LNCAP (cell line): Measurements from ENCODE around the gene DGKB.

ENCODE experiments used
- TF ChIP-seq, protein P1 (sequence below): fragments of 450-650 bp; IDR thresholded peaks from 2 replicates; pipeline ENCODE4 v1.5.1; 2017; ENCODE audit warnings: mild to moderate bottlenecking

Gene DGKB

GRCh38 chr7:14769261-14769660, 133.3 kb downstream of the DGKB start:
- TF ChIP-seq, protein P1, sequence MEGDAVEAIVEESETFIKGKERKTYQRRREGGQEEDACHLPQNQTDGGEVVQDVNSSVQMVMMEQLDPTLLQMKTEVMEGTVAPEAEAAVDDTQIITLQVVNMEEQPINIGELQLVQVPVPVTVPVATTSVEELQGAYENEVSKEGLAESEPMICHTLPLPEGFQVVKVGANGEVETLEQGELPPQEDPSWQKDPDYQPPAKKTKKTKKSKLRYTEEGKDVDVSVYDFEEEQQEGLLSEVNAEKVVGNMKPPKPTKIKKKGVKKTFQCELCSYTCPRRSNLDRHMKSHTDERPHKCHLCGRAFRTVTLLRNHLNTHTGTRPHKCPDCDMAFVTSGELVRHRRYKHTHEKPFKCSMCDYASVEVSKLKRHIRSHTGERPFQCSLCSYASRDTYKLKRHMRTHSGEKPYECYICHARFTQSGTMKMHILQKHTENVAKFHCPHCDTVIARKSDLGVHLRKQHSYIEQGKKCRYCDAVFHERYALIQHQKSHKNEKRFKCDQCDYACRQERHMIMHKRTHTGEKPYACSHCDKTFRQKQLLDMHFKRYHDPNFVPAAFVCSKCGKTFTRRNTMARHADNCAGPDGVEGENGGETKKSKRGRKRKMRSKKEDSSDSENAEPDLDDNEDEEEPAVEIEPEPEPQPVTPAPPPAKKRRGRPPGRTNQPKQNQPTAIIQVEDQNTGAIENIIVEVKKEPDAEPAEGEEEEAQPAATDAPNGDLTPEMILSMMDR, result no peak

DNA sequence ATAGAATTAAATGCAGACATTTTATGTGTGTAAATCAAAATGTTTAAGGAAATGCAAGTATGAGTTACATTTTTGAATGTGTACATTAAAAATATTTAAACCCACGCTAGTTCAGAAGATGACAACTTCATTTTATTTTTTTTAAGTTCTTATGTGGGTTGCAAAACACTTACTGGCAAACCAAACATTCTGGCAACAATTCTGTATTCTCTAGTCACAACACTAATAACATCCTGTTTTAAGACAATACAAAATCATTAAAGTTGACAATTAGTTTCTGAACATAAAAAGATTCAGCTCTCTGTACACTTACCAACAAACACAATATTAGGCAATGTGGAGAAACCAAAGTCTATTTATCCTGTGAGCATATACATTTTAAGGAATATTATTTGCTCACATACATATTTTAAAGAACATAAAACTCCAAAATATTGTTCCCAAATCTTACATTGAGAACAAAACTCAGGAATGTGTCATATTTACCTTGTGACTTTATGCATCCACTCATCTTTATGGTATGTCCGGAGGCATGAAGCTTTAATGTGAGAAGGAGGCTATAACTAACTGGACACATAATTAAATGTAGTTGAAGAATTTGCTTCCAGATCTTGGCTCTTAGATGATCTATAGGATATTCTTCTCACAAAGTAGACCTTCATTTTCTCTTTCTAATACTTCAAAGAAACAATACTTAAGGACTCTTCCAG, 134.7 kb downstream of the DGKB start:
- TF ChIP-seq, protein P1, result no peak

- TF ChIP-seq, protein P1, result no peak
Measured at GRCh38 chr7:14766747-14767146, 135.8 kb downstream of the DGKB start.

DNA sequence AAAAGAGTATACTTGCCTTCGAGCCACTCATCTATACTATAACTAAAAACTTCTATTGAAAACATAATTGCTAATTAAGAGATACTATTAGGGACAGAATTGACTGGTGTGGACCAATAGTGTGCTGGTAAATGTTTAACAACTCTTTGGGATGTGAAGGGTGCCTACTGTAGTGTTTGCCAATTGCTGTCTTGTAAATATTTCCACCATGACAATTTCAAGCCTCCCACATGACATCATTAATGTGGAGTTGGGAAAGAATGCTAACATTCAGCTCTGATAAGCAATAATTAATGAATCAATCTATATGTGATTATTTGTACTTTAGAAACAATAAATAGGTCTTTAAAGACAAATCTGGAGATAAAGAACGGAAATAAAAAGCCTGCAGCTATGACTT, 136.8 kb downstream of the DGKB start:
- TF ChIP-seq, protein P1, result no peak

- TF ChIP-seq, protein P1, result no peak
Measured at GRCh38 chr7:14762561-14762960, 140.0 kb downstream of the DGKB start.

DNA sequence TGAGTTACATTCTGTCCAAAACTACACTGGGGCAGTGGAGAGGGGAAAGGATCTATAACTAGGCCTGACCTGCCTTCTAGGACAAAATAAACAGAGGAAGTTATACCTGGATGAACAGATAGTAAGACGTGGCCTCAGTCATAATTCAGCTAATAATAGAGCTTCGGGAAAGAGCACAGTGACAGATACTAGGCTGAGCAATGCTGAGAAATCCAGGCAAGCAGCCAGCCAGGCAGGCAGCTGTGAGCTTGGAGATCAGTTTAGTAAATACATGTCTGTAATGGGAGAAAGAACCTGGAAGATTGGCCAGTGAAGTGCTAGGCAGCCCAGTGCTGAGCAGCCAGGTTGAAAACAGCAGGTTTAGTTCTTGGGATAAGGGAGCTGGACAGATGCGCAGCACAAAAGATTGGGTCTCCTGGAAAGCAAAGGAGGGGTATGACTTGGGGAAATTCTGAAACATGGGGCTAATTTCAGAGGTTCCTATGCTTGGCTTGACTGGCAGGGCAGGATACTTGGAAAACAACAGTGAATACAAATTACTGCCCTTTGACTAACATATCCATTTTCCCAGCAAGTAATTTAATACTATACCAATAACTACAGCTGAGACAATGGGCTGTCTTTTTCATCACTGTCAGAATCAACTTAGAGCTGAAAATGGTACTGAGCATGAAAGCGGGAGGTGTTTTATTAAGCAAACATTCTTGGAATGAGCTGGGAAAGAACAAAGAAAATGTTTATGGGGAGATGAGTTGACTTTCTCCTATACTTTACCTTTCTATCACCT, 140.8 kb downstream of the DGKB start:
- TF ChIP-seq, protein P1, result no peak

DNA sequence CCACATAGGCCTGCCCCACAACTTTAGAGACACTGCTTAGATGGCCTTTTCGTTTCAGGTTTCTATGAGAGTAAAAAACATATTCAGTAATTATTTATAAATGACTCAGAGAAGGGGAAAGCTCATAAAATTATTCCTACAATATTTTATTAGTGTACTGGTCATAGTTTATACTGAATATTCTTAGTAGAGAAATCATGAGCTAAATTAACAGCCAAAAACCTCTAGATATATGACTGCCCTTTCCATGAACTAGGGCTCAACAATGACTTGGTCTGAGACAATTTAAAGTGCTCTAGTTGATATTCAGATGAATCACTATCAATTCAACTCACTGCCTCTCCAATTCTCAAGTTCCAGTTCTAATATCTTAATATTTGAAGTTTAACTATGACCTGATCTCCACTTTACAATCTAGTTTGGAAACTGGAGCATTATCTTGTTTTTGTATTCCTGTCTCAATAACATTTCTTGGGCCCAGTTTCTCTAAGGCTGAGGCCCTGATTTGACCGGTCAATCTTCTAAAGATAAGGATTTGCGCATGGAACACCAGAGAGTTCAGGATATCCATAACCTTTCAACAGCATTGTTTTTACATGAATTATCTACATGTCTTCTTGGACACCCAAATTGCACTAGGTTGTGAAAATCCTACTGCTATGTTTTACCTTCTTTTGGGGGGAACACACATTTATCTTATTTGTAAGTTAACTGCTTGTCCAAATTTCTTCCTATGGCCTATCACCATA, 141.6 kb downstream of the DGKB start:
- TF ChIP-seq, protein P1, result no peak
